ENCODE data around the gene SSBP3.

DNA sequence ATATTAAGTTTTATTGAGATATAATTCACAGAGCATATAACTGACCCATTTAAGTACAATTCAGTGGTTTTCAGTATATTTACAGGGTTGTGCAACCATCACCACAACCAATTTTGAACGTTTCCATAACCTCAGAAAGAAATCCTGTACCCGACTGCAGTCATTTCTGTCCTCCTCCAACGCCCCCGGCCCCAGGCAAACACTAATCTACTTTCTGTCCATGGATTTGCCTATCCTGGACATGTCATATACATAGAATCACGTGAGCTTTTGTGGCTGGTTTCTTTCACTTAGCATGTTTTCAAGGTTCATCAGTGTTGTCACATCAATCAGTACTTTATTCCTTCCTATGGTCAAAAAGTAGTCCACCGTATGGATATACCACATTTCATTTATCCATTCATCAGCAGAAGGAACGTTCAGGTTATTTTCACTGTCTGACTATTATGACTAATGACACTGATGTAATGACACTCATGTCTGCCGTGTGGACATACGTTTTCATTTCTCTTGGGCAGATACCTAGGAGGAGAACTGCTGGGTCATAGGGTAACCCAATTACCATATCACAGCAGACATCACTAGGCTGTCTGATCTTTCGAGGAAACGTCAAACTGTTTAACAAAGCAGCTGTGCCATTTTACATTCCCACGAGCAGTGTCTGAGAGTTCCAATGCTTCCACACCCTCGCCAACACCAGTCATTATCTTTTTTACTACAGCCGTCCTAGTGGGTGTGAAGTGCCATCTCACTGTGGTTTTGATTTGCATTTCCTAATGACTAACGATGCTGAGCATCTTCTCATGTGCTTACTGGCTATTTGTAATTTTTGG lies 175.5 kb downstream of the SSBP3 start:
- TF ChIP-seq HNF4G (IDR thresholded peaks at IDR 0.05) (no peak), FOXA1 (IDR thresholded peaks at IDR 0.05) (no peak), JUND (IDR thresholded peaks at IDR 0.05) (no peak), GABPA (IDR thresholded peaks at IDR 0.05 in 1 of 2, conservative IDR thresholded peaks at IDR 0.05 in 1 of 2) (no peak), EGR1 (IDR thresholded peaks at IDR 0.05; ENCODE audit: low read depth in 2 of 2) (no peak), YY1 (IDR thresholded peaks at IDR 0.05) (no peak), HNF4A (conservative IDR thresholded peaks at IDR 0.05) (no peak)
- TF ChIP-seq, protein P1, sequence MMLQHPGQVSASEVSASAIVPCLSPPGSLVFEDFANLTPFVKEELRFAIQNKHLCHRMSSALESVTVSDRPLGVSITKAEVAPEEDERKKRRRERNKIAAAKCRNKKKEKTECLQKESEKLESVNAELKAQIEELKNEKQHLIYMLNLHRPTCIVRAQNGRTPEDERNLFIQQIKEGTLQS (IDR thresholded peaks at IDR 0.05) = no peak
- TF ChIP-seq, protein P2, sequence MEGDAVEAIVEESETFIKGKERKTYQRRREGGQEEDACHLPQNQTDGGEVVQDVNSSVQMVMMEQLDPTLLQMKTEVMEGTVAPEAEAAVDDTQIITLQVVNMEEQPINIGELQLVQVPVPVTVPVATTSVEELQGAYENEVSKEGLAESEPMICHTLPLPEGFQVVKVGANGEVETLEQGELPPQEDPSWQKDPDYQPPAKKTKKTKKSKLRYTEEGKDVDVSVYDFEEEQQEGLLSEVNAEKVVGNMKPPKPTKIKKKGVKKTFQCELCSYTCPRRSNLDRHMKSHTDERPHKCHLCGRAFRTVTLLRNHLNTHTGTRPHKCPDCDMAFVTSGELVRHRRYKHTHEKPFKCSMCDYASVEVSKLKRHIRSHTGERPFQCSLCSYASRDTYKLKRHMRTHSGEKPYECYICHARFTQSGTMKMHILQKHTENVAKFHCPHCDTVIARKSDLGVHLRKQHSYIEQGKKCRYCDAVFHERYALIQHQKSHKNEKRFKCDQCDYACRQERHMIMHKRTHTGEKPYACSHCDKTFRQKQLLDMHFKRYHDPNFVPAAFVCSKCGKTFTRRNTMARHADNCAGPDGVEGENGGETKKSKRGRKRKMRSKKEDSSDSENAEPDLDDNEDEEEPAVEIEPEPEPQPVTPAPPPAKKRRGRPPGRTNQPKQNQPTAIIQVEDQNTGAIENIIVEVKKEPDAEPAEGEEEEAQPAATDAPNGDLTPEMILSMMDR (IDR thresholded peaks at IDR 0.05; ENCODE audit: low read depth, low read length, missing input control) = no peak
- TF ChIP-seq, protein P3, sequence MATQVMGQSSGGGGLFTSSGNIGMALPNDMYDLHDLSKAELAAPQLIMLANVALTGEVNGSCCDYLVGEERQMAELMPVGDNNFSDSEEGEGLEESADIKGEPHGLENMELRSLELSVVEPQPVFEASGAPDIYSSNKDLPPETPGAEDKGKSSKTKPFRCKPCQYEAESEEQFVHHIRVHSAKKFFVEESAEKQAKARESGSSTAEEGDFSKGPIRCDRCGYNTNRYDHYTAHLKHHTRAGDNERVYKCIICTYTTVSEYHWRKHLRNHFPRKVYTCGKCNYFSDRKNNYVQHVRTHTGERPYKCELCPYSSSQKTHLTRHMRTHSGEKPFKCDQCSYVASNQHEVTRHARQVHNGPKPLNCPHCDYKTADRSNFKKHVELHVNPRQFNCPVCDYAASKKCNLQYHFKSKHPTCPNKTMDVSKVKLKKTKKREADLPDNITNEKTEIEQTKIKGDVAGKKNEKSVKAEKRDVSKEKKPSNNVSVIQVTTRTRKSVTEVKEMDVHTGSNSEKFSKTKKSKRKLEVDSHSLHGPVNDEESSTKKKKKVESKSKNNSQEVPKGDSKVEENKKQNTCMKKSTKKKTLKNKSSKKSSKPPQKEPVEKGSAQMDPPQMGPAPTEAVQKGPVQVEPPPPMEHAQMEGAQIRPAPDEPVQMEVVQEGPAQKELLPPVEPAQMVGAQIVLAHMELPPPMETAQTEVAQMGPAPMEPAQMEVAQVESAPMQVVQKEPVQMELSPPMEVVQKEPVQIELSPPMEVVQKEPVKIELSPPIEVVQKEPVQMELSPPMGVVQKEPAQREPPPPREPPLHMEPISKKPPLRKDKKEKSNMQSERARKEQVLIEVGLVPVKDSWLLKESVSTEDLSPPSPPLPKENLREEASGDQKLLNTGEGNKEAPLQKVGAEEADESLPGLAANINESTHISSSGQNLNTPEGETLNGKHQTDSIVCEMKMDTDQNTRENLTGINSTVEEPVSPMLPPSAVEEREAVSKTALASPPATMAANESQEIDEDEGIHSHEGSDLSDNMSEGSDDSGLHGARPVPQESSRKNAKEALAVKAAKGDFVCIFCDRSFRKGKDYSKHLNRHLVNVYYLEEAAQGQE (IDR thresholded peaks at IDR 0.05) = no peak
- TF ChIP-seq, protein P4, sequence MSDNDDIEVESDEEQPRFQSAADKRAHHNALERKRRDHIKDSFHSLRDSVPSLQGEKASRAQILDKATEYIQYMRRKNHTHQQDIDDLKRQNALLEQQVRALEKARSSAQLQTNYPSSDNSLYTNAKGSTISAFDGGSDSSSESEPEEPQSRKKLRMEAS (IDR thresholded peaks at IDR 0.05) = no peak
- TF ChIP-seq, protein P5, sequence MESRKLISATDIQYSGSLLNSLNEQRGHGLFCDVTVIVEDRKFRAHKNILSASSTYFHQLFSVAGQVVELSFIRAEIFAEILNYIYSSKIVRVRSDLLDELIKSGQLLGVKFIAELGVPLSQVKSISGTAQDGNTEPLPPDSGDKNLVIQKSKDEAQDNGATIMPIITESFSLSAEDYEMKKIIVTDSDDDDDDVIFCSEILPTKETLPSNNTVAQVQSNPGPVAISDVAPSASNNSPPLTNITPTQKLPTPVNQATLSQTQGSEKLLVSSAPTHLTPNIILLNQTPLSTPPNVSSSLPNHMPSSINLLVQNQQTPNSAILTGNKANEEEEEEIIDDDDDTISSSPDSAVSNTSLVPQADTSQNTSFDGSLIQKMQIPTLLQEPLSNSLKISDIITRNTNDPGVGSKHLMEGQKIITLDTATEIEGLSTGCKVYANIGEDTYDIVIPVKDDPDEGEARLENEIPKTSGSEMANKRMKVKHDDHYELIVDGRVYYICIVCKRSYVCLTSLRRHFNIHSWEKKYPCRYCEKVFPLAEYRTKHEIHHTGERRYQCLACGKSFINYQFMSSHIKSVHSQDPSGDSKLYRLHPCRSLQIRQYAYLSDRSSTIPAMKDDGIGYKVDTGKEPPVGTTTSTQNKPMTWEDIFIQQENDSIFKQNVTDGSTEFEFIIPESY (IDR thresholded peaks at IDR 0.05) = no peak

Data from liver (tissue), 3 donors.